Stimulated activated CD8-positive, alpha-beta memory T cell treated with anti-CD3 and anti-CD28 coated beads, Interleukin-12 subunit alpha, Interleukin-12 subunit beta, amount 100 ng/mL, for 24 hours (primary cell): Measurements from ENCODE around the gene TLR6.

Experiments used
- DNase-seq: peaks from one replicate; pipeline ENCODE4 v3.0.0-alpha.2; 2020; ENCODE audit errors: extremely low read depth

Gene TLR6

GRCh38 chr4:38867478-38868058 lies 11.0 kb upstream of the TLR6 start, which contains the start of gene FAM114A1:
Gene FAM114A1, plus strand, starts transcription at chr4:38867806. Its CDS starts 10,273 bp downstream, at chr4:38878079.
- no peak for DNase-seq

DNA sequence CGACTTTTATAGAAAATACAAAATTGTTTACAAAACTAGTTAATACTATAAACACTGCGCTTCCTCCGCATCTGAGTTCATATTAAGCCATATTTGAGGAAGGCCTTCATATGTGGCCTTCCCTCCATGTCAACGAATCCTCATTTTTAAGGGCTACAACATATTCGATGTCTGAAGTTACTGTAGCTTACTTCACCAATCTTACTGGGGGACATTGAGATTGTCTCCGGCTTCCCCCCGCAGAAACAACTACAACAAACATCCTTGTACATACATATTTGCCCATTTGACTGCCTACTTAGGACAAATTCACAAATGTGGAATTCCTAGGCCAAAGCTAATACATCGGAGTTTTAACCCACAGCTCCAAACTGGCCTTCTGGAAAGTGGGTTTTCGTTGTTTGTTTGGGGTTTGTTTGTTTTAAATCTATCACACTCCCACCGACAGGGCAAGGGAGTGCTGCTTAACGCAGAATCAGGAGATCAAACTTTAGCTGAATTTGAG lies 10.4 kb upstream of the TLR6 start:
- DNase-seq, result no peak

- DNase-seq, result no peak
Observed at GRCh38 chr4:38865445-38865844, 8.8 kb upstream of the TLR6 start.

- DNase-seq, result no peak
Observed at GRCh38 chr4:38861791-38862190, 5.2 kb upstream of the TLR6 start.

DNA sequence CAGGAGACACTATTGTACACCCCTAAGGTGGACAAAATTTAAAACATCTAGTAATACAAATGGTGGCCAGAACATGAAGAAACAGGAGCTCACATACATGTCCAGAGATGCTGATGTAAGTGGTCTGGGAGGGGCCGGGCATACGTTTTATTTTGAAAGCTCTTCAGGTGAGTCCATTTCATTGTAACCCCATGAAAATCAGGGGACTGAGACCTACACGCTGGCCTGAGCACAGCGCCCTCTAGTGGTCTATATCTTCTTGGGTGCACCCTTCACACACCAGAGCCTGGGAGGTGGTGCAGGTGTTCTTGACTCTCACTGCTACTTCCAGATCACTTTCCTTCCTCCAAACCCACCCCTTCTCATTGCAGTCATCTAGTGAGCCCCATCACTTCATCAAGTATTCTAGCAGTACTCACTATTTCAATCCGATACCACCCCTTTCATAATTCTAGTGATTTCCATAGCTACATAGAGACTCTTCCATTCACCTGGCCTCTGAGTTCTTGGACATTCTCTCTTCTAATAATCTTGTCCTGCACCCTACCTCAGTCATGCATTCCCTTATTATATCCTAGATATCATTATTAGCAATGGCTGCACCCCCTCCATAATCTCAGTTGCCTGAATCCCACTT lies 4.3 kb upstream of the TLR6 start:
- DNase-seq, result no peak

DNA sequence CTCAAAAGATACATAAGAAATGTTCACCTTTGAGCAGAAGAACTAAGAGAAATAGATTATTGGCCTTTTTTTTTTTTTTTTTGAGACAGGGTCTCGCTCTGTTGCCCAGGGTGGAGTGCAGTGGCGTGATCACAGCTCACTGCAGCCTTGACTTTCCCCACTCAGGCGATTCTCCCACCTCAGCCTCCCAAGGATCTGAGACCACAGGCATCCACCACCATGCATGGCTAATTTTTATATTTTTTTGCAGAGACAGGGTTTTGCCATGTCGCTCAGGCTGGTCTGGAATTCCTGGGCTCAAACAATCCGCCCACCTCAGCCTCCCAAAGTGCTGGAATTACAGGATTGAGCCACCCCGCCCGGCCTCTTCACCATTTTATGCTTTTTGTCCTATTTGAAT lies 2.9 kb upstream of the TLR6 start:
- DNase-seq, result no peak

GRCh38 chr4:38858097-38858420 lies 1.4 kb upstream of the TLR6 start:
- no peak for DNase-seq

DNA sequence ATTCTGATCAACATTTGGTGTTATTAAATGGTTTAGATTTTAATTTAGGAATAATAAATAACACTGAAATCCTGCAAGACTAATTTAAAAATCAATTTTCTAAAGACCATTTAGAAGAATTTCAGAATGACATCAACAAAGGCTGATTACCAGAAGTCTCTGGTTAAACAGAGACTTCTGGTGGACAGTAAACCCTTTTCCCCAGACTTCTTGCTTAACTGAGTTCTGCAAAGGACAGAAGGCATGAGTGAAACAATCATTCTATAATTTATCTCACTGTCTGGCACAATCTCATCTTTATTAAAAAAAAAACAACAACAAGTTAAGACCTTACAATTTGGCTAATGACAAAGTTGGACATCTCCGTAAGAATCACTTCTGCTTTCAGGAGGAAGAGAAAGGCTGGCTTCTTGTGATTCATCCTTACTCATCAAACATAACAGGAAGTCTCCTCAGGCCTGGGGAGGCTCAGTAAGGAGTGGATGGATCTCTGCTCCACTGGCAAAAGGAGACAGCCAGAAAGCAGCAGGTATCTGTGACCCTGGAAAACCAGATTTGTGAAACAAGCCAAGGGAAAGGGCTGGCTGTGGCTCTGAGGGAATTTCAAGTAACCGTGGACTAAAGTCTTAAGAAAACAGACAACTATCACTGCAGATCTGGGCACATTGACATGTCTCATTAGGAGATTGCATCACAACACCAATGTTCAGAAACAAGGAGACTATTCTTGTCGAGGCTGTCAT lies 908 bp upstream of the TLR6 start:
- no peak for DNase-seq

DNA sequence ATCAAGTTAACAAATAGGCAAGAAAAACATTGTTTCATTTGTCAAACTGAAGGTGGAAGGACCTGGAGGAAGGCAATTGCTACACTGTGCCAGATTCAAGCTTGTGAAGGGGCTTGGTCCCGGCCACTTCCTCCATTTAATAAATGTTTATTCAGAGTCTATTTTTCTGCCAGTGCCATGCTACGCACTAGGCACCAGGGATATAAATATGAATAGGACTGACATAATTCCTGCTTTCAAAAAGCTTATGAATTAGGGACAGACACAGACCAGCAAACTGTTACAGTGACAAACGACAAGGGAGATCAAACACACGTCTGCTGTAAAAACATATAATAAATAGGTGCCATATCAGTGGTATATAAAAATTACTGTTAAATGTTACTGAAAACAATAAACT lies 571 bp downstream of the TLR6 start:
- DNase-seq, result no peak

DNA sequence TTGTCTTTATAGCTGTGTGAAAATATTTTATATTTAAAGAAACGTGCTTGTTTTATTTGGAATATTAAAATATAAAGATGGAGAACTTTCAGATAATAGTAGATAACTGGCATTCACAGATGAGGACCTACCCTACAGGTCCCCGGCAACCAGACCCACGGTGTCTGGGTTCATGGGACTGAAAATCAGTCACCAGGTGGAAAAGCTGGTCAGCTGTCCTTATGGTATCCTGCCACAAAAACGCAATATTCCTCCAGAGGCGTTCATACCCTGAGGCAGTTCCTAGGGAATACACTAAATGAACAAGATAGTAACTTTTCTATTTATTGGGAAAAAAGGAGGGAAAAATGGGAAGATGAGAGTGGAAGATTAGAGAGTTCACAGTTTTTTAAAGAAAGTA lies 1.2 kb downstream of the TLR6 start:
- DNase-seq, result no peak

DNA sequence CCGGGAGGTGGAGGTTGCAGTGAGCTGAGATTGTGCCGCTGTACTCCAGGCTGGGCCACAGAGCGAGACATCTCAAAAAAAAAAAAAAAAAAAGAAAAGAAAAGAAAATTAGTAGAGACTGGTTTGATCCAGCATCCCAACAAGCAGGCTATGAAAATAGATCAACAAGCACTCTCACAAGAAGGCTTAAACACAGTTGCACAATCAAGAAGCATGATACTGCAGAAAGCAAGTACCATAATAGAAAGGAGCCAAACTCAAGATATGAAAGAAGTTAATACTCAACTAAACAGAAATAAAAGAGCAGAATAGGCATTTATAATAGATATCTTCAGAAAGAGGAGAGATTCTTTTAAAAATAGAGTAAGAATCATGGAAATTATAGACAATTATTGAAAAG lies 10.6 kb downstream of the TLR6 start:
- no peak for DNase-seq

GRCh38 chr4:38842994-38843393 lies 13.6 kb downstream of the TLR6 start:
- no peak for DNase-seq

- no peak for DNase-seq
Observed at GRCh38 chr4:38837849-38838248, 18.8 kb downstream of the TLR6 start.

- DNase-seq, result no peak
Observed at GRCh38 chr4:38837334-38837733, 19.3 kb downstream of the TLR6 start.

DNA sequence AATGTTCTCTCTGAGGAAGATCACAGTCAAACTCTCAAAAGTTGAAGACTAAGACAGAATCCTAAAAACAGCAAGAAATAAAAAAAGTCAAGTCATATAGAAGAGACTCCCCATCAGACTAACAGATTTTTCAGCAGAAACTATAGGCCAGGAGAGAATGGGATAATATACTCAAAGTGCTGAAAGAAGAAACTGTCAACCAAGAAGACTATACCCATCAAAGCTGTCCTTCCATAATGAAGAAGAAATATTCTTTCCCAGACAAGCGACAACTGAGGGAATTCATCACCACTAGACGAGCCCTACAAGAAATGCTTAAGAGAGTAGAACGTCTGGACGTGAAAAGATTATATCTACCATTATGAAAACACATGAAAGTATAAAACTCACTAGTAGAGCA lies 22.0 kb downstream of the TLR6 start:
- no peak for DNase-seq

DNA sequence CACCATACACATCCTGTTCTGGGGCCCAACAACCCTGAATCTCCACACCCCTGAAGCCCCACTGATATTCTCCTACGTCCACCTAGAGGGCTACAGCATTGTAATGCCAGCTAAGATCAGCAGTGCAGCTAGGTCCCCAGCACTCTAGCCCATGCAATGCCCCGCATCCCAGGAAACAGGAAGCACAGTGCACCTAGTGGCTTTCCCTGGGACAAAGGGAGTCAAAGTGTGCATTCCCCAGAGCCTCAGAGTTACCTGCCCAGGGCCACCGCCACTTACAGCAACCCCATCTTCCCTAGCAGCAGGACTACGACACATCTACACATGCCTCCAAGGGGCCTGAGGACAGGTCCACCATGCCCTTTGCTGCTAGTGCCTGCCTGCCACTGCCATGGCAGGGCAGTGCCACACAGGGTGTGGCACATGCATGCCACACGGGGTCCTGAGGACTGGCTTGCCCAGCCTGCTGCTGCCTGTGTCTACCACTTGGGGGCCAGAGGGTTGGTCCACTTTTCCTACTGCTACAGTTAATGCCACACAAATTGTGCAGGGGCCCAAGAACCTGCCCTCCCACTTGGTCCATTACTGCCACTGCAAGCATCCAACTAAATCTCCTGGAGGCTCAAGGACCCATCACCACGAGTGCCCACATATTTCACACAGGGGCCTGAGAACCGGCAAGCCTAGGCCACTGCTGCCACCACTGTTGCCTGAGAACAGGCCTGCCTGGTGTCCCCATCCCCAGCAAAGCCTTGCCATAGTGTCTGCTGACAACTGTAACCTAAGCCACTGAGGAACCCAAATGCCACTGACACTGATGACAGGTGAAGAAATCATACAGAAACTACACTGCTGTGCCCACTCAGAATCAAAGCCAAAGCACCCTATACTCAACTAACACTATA lies 23.7 kb downstream of the TLR6 start:
- DNase-seq, result no peak

DNA sequence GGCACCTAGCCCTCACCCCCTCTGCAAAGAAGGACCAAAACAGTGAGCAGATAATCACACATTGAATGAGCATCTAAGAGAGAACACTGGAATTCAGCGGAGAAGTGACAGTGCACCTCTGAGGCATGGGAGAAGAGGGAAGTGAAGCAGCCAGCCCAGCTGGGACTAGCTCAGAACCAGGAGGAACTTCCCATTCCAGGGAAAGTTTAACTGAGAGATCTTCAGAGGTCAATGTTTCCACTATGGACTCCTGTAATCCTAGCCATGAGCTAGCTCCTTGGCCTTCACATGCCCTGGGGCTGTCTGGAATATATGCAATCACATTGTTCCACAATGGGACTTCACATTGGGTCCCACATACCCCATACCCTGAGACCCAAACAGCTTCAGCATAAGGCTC lies 24.4 kb downstream of the TLR6 start:
- no peak for DNase-seq

- DNase-seq, result no peak
Observed at GRCh38 chr4:38831653-38832052, 25.0 kb downstream of the TLR6 start.

DNA sequence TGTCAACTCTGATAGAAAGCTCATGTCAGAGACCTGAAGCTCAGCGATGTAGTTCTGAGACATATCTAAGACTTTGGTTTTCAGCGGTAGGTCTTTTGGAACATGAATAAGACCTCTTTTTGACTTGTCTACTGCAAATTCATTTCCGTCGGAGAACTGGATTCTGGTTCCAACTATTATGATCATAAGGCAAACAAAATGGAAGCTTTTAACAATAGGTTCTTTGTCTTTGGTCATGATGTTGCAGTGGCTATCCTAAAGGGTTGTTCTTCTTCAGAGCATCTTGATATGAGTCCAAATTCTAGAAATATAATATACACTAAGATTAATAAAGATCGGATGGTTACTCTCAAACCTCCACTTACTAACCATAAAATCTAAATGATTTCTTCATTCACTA lies 27.4 kb downstream of the TLR6 start:
- DNase-seq, result no peak

DNA sequence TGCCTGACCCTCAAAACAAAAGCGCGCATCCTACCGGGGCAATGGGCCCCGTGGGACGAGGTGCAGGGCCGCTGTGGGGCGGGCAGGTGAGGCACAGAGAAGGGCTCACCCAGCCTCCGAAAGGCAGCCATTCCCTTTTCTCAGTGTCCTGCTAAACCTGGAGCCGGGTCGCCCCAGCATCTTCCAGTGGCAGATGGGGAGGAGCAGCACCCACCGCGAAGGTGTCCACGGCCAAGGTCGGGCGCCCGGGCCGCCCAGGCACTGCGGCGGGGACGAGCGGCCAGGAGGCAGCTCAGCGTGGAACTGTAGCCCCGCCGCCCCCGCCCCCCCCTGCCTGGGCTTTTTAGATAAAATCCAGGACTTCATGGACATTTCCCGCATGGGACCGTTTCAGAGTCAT lies 32.9 kb downstream of the TLR6 start:
- DNase-seq, result no peak

- no peak for DNase-seq
Observed at GRCh38 chr4:38822748-38823303, 33.8 kb downstream of the TLR6 start.

DNA sequence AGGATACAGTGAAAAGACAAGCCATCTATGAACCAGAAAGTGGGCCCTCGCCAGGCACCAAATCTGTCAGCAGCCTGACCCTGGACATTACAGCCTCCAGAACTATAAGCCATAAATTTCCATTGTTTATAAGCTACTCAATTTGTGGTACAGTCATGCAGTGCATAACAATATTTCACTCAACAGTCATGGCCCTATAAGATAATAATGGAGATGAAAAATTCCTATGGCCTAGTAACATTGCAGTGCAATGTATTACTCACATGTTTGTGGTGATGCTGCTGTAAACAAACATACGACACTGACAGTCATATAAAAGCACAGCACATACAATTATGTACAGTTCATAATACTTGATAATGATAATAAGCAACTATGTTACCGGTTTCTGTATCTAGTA lies 34.9 kb downstream of the TLR6 start:
- DNase-seq, result no peak
